ENCODE data around the gene FOXN1. TPM values are rescaled to one million over a fixed set of nuclear protein-coding genes. Genes with fewer than 3 reads are reported as not detected.

FOXN1 gene
- total RNA-seq, 1 experiment from 2014 or later: not detected

- DNase-seq: no peak
- intact Hi-C loops (cut with micrococcal nuclease): loop anchor here (10.0 kb wide), 1 partner anchor 140 kb away; the partner anchor contains the start of gene SLC46A1
- Histone ChIP-seq H3K27me3 (ENCODE audit: low read length) (no peaks in the 10 kb centered on the region), H4K20me1 (ENCODE audit: low read length) (no peaks in the 10 kb centered on the region), H3K4me3 (ENCODE audit: low read length) (no peak overlapping the region), H3K9me2 (replicated peaks; ENCODE audit: low read length) (no peaks in the 10 kb centered on the region), H3K4me2 (ENCODE audit: low read length) (no peak overlapping the region), H3K36me3 (ENCODE audit: low read depth, low read length) (no peaks in the 10 kb centered on the region; the same call in 1 of the 2 replicates), H3K27ac (ENCODE audit: low read length) (no peak overlapping the region), H3K9me3 (ENCODE audit: low read length) (no peaks in the 10 kb centered on the region), H3K4me1 (ENCODE audit: insufficient read depth, low read length) (peaks cover 4% of the 10 kb centered on the region; the same call in 1 of the 2 replicates), H3K9ac (ENCODE audit: low read length) (no peak overlapping the region), H2AFZ (ENCODE audit: low read length) (no peak overlapping the region), H3F3A (ENCODE audit: low read length, unreplicated experiment) (no peaks in the 10 kb centered on the region), H3K79me2 (ENCODE audit: low read length) (no peaks in the 10 kb centered on the region)
- BruUV-seq (replicated peaks): no TSS peak
- POLR2A ChIA-PET (ENCODE audit: unreplicated experiment): no interaction called here
- TF ChIP-seq, protein P1, sequence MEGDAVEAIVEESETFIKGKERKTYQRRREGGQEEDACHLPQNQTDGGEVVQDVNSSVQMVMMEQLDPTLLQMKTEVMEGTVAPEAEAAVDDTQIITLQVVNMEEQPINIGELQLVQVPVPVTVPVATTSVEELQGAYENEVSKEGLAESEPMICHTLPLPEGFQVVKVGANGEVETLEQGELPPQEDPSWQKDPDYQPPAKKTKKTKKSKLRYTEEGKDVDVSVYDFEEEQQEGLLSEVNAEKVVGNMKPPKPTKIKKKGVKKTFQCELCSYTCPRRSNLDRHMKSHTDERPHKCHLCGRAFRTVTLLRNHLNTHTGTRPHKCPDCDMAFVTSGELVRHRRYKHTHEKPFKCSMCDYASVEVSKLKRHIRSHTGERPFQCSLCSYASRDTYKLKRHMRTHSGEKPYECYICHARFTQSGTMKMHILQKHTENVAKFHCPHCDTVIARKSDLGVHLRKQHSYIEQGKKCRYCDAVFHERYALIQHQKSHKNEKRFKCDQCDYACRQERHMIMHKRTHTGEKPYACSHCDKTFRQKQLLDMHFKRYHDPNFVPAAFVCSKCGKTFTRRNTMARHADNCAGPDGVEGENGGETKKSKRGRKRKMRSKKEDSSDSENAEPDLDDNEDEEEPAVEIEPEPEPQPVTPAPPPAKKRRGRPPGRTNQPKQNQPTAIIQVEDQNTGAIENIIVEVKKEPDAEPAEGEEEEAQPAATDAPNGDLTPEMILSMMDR (conservative IDR thresholded peaks at IDR 0.05; ENCODE audit: low read depth, low read length): no peak
- TF ChIP-seq EZH2 (IDR thresholded peaks at IDR 0.05; ENCODE audit: low read length, unreplicated experiment): no peak
- TF ChIP-seq EZH2phosphoT487 (IDR thresholded peaks at IDR 0.05; ENCODE audit: borderline replicate concordance, low read length): no peak
- ATAC-seq: no peak
- CTCF ChIA-PET: no interaction called here
Measured at GRCh38 chr17:28544402-28545140, 38.4 kb downstream of the FOXN1 start.

GRCh38 chr17:28545141-28545503 lies 39.0 kb downstream of the FOXN1 start:
- Histone ChIP-seq H3K4me1 (ENCODE audit: insufficient read depth, low read length) (peaks cover 4% of the 10 kb centered on the region; the same call in 1 of the 2 replicates), H3K79me2 (ENCODE audit: low read length) (no peaks in the 10 kb centered on the region), H3K27me3 (ENCODE audit: low read length) (no peaks in the 10 kb centered on the region), H3K27ac (ENCODE audit: low read length) (no peak overlapping the region), H3K9ac (ENCODE audit: low read length) (no peak overlapping the region), H3F3A (ENCODE audit: low read length, unreplicated experiment) (no peaks in the 10 kb centered on the region), H3K9me2 (replicated peaks; ENCODE audit: low read length) (no peaks in the 10 kb centered on the region), H4K20me1 (ENCODE audit: low read length) (no peaks in the 10 kb centered on the region), H3K4me3 (ENCODE audit: low read length) (no peak overlapping the region), H2AFZ (ENCODE audit: low read length) (no peak overlapping the region), H3K4me2 (ENCODE audit: low read length) (no peak overlapping the region), H3K36me3 (ENCODE audit: low read depth, low read length) (no peaks in the 10 kb centered on the region; the same call in 1 of the 2 replicates), H3K9me3 (ENCODE audit: low read length) (no peaks in the 10 kb centered on the region)
- CTCF ChIA-PET: no interaction called here
- no peak for ATAC-seq
- intact Hi-C loops (cut with micrococcal nuclease): loop anchor here (10.0 kb wide), 1 partner anchor 140 kb away; the partner anchor contains the start of gene SLC46A1
- POLR2A ChIA-PET (ENCODE audit: unreplicated experiment): no interaction called here
- BruUV-seq (replicated peaks): no TSS peak
- no peak for TF ChIP-seq EZH2 (IDR thresholded peaks at IDR 0.05; ENCODE audit: low read length, unreplicated experiment)
- no peak for TF ChIP-seq EZH2phosphoT487 (IDR thresholded peaks at IDR 0.05; ENCODE audit: borderline replicate concordance, low read length)
- TF ChIP-seq, protein P1 (conservative IDR thresholded peaks at IDR 0.05; ENCODE audit: low read depth, low read length): no peak
- DNase-seq: no peak

All from PC-3 (cell line).